Endothelial cell of umbilical vein (primary cell): Measurements from ENCODE around the gene UST. TPM values are rescaled to one million over a fixed set of nuclear protein-coding genes. Genes with fewer than 3 reads are reported as not detected.

ENCODE experiments used
- BruUV-seq: library from RNA; stranded (reverse); fragments of 400-500 nt; replicated peaks from 2 replicates; lab custom pipeline; 2021; lab: Mats Ljungman, UMichigan
- CTCF ChIA-PET: fragments of 300-600, 350-600 bp; sonication (Branson Sonifier 250); formaldehyde crosslinking; loops from one replicate; lab custom pipeline; 2021; ENCODE audit warnings: antibody characterized with exemption, inconsistent platforms; lab: Charles Lee
- POLR2A ChIA-PET: fragments of 300-600, 350-600 bp; sonication (Branson Sonifier 250); formaldehyde crosslinking; loops from one replicate; lab custom pipeline; 2021; ENCODE audit warnings: antibody characterized with exemption, inconsistent platforms; lab: Charles Lee
- DNase-seq: peaks from one replicate; pipeline ENCODE4 v3.0.0-alpha.2; 2011; ENCODE audit warnings: low read depth, low spot score
- FAIRE-seq: peaks from 2 replicates; lab custom pipeline; 2011; peaks lifted over from hg19 to GRCh38; lab: Jason Lieb, UNC
- H2AFZ ChIP-seq: 2 replicates; pipeline ENCODE4 v1.6.0; 2012; ENCODE audit warnings: low read depth, low read length, control low read depth, inconsistent platforms
- H3K27ac ChIP-seq: 2 replicates; pipeline ENCODE4 v1.5.1; 2011; ENCODE audit warnings: low read depth, mild to moderate bottlenecking, control low read depth, low read length, moderate library complexity; ENCODE audit not compliant: insufficient read depth
- H3K27me3 ChIP-seq, 2 experiments: 2 replicates each; pipeline versions ENCODE4 v1.6.0 to v1.6.1; 2011; ENCODE audit warnings: low read length in 2 of 2, mixed read lengths in 1 of 2; ENCODE audit not compliant: control insufficient read depth in 2 of 2, insufficient read depth in 2 of 2
- H3K36me3 ChIP-seq, 2 experiments: 2 replicates in 1 of 2; 3 replicates in 1 of 2; pipeline ENCODE4 v1.5.1; 2011; ENCODE audit warnings: low read length in 2 of 2, mild to moderate bottlenecking in 1 of 2, moderate library complexity in 1 of 2; ENCODE audit not compliant: control insufficient read depth in 2 of 2, insufficient read depth in 2 of 2; ENCODE audit errors: extremely low read depth in 1 of 2
- H3K4me1 ChIP-seq: 3 replicates; pipeline ENCODE4 v1.5.1; 2011; ENCODE audit warnings: mild to moderate bottlenecking, low read length; ENCODE audit not compliant: control insufficient read depth, insufficient read depth; ENCODE audit errors: extremely low read depth
- H3K4me2 ChIP-seq: 2 replicates; pipeline ENCODE4 v1.6.1; 2011; ENCODE audit warnings: low read length, control low read depth, mixed read lengths; ENCODE audit not compliant: insufficient read depth
- H3K4me3 ChIP-seq, 3 experiments: fragments of 200-600 bp in 1 of 3; sonication (generic), shearing (Covaris generic) in 1 of 3; replicated peaks in 1 of 3; 2 replicates each; pipeline ENCODE4 v1.5.1; 2011 to 2016; ENCODE audit warnings: control low read depth in 3 of 3, low read length in 3 of 3, mild to moderate bottlenecking in 2 of 3, inconsistent platforms in 1 of 3, low read depth in 1 of 3, moderate library complexity in 1 of 3; ENCODE audit not compliant: insufficient read depth in 1 of 3
- H3K79me2 ChIP-seq: 2 replicates; pipeline ENCODE4 v1.6.0; 2012; ENCODE audit warnings: low read length, inconsistent platforms; ENCODE audit not compliant: control insufficient read depth, insufficient read depth
- H3K9ac ChIP-seq: replicated peaks from 2 replicates; pipeline ENCODE3; 2011; ENCODE audit warnings: low read length, control low read depth; ENCODE audit not compliant: insufficient read depth; ENCODE audit errors: extremely low read depth
- H3K9me1 ChIP-seq: replicated peaks from 3 replicates; pipeline ENCODE4 v1.6.0; 2011; ENCODE audit warnings: mild to moderate bottlenecking, low read length; ENCODE audit not compliant: control insufficient read depth, insufficient read depth; ENCODE audit errors: extremely low read depth
- H3K9me3 ChIP-seq: replicated peaks from 2 replicates; pipeline ENCODE4 v1.5.1; 2012; ENCODE audit warnings: low read length, inconsistent platforms; ENCODE audit not compliant: control insufficient read depth, insufficient read depth
- H4K20me1 ChIP-seq: replicated peaks from 2 replicates; pipeline ENCODE3; 2011; ENCODE audit warnings: mild to moderate bottlenecking, low read length; ENCODE audit not compliant: control insufficient read depth, insufficient read depth; ENCODE audit errors: extremely low read depth
- EZH2 ChIP-seq: IDR thresholded peaks from 2 replicates; pipeline ENCODE4 v1.6.1; 2012; ENCODE audit warnings: borderline replicate concordance, low read depth, mild to moderate bottlenecking, moderate library complexity, low read length, inconsistent platforms; ENCODE audit not compliant: severe bottlenecking
- FOS ChIP-seq: IDR thresholded peaks from 2 replicates; pipeline ENCODE4 v1.6.1; 2011; ENCODE audit warnings: mild to moderate bottlenecking, low read length, moderate library complexity, borderline replicate concordance; ENCODE audit not compliant: insufficient read depth
- GATA2 ChIP-seq: IDR thresholded peaks from 2 replicates; pipeline ENCODE4 v1.7.0; 2011; ENCODE audit warnings: low read depth, mild to moderate bottlenecking, moderate library complexity, mixed read lengths, low read length; ENCODE audit not compliant: insufficient read length, insufficient read depth
- JUN ChIP-seq: IDR thresholded peaks from 2 replicates; pipeline ENCODE4 v1.6.1; 2011; ENCODE audit warnings: borderline replicate concordance, low read depth; ENCODE audit not compliant: insufficient read length, insufficient read depth
- MAX ChIP-seq: IDR thresholded peaks from 2 replicates; pipeline ENCODE4 v1.6.1; 2011; ENCODE audit not compliant: insufficient read depth, insufficient read length
- MYC ChIP-seq: IDR thresholded peaks from one replicate; pipeline ENCODE4 v1.6.1; 2011; ENCODE audit warnings: mild to moderate bottlenecking, low read depth, low read length
- POLR2A ChIP-seq: IDR thresholded peaks from 2 replicates; pipeline ENCODE4 v1.6.1; 2012; ENCODE audit warnings: low read depth, mild to moderate bottlenecking, control low read depth, low read length
- POLR2AphosphoS5 ChIP-seq: IDR thresholded peaks from 2 replicates; pipeline ENCODE4 v1.6.1; 2012; ENCODE audit warnings: low read depth, mild to moderate bottlenecking, control low read depth, low read length, moderate library complexity; ENCODE audit not compliant: insufficient read depth
- dilution Hi-C: fragments of 300-500 bp; cut with MboI; formaldehyde crosslinking; loops from one replicate; pipeline ENCODE4 v1.15.0; 2019; ENCODE audit warnings: low sequenced_read_pairs; ENCODE audit not compliant: extremely low pct_ligation_motif_present
- intact Hi-C: fragments of 100-400 bp; cut with micrococcal nuclease; formaldehyde crosslinking; loops from one replicate; pipeline ENCODE4 v1.10.0; 2022
- polyA plus RNA-seq, 4 experiments: library from polyadenylated mRNA; depleted of rRNA in 3 of 4; stranded (reverse) in 3 of 4; unstranded in 1 of 4; fragments of >200 nt; gene quantifications; 2 replicates each; pipeline versions ENCODE4 v1.2.1 to v1.2.3, GENCODE V29; 2011 to 2012; ENCODE audit warnings: missing spikeins in 1 of 4
- total RNA-seq: library from RNA; stranded (reverse); gene quantifications from 2 replicates; pipeline ENCODE4 v1.2.3, GENCODE V29; 2021
- TF ChIP-seq, protein P1 (sequence below), 2 donors: IDR thresholded peaks; 1 replicate in 1 of 2; 2 replicates in 1 of 2; pipeline ENCODE4 v1.5.1; 2011; ENCODE audit warnings: low read length in 2 of 2, mild to moderate bottlenecking in 2 of 2, moderate library complexity in 2 of 2, control low read depth in 1 of 2, inconsistent platforms in 1 of 2, low read depth in 1 of 2; ENCODE audit not compliant: insufficient read depth in 1 of 2; ENCODE audit errors: extremely low read depth in 1 of 2

Gene UST
- total and polyA plus RNA-seq, 2 donors (not counting 3 experiments of a cell fraction or from before 2014, with no cell fraction given): 0.26 to 0.84 TPM

GRCh38 chr6:149087898-149088297, 341.1 kb downstream of the UST start:
- H3K9ac ChIP-seq: no peak overlapping the region
- no peak for DNase-seq
- no peaks in the 10 kb centered on the region for H3K9me3 ChIP-seq
- no peak for TF ChIP-seq POLR2AphosphoS5
- no peak for TF ChIP-seq EZH2
- TF ChIP-seq POLR2A: no peak
- no peak for TF ChIP-seq MYC
- TF ChIP-seq, protein P1, sequence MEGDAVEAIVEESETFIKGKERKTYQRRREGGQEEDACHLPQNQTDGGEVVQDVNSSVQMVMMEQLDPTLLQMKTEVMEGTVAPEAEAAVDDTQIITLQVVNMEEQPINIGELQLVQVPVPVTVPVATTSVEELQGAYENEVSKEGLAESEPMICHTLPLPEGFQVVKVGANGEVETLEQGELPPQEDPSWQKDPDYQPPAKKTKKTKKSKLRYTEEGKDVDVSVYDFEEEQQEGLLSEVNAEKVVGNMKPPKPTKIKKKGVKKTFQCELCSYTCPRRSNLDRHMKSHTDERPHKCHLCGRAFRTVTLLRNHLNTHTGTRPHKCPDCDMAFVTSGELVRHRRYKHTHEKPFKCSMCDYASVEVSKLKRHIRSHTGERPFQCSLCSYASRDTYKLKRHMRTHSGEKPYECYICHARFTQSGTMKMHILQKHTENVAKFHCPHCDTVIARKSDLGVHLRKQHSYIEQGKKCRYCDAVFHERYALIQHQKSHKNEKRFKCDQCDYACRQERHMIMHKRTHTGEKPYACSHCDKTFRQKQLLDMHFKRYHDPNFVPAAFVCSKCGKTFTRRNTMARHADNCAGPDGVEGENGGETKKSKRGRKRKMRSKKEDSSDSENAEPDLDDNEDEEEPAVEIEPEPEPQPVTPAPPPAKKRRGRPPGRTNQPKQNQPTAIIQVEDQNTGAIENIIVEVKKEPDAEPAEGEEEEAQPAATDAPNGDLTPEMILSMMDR (IDR thresholded peaks at IDR 0.05; ENCODE audit: extremely low read depth in 1 of 2, insufficient read depth in 1 of 2, low read depth in 1 of 2, low read length in 2 of 2): no peak
- no peak for TF ChIP-seq FOS
- no peak for TF ChIP-seq MAX
- no peak for TF ChIP-seq JUN
- TF ChIP-seq GATA2: no peak
- H3K9me1 ChIP-seq: no peaks in the 10 kb centered on the region
- dilution Hi-C loops: no loop called here
- FAIRE-seq: no peak
- H3K27ac ChIP-seq: no peak overlapping the region
- ChIA-PET CTCF (interaction anchor here (1.0 to 1.6 kb wide), 3 partner anchors 10 to 344 kb away, joined by 4 to 16 read pairs (median 6); no protein-coding TSS in a partner anchor), POLR2A (no interaction called here)
- H3K4me3 ChIP-seq: no peak overlapping the region
- intact Hi-C loops: no loop called here
- H3K36me3 ChIP-seq: no peaks in the 10 kb centered on the region
- H4K20me1 ChIP-seq: no peaks in the 10 kb centered on the region
- BruUV-seq: no TSS peak
- no peaks in the 10 kb centered on the region for H3K4me1 ChIP-seq
- peaks cover 18 to 25% of the 10 kb centered on the region in 2 experiments for H3K27me3 ChIP-seq
- H3K4me2 ChIP-seq: no peak overlapping the region
- no peak overlapping the region for H2AFZ ChIP-seq
- H3K79me2 ChIP-seq: no peaks in the 10 kb centered on the region
